Epithelial cell of esophagus (primary cell): ENCODE results near the gene MPP2.
"Not testable (repeated sequence)": the region's sequence is repeated elsewhere in the genome, so short reads cannot be mapped to it uniquely, and the experiment has no call there.

Experiments
- DNase-seq: peaks from one replicate; pipeline ENCODE4 v3.0.0; 2010; ENCODE audit warnings: low read depth
- H3K4me3 ChIP-seq: 2 replicates; pipeline ENCODE4 v1.5.1; 2011; ENCODE audit warnings: mild to moderate bottlenecking, low read length, control low read depth
- CTCF ChIP-seq: IDR thresholded peaks from 2 replicates; pipeline ENCODE4 v1.5.1; 2011; ENCODE audit warnings: low read depth, mild to moderate bottlenecking, low read length, control low read depth, inconsistent platforms; ENCODE audit not compliant: insufficient read depth; ENCODE audit errors: missing control alignments

The MPP2 gene

GRCh38 chr17:43873815-43874214, 33.5 kb downstream of the MPP2 start:
- no peak for TF ChIP-seq CTCF
- no peak for DNase-seq
- no peak overlapping the region for H3K4me3 ChIP-seq

GRCh38 chr17:43873091-43873490, 34.2 kb downstream of the MPP2 start:
- DNase-seq = no peak
- H3K4me3 ChIP-seq = no peak overlapping the region
- no peak for TF ChIP-seq CTCF

GRCh38 chr17:43871946-43872690, 35.2 kb downstream of the MPP2 start:
- H3K4me3 ChIP-seq = peak overlapping the region; percentile 20
- DNase-seq = peak; percentile 59
- no peak for TF ChIP-seq CTCF

- DNase-seq, H3K4me3 ChIP-seq: not testable (repeated sequence)
Observed at GRCh38 chr17:43869031-43869430, 38.3 kb downstream of the MPP2 start.

- DNase-seq = no peak
- TF ChIP-seq CTCF = no peak
- H3K4me3 ChIP-seq = no peak overlapping the region
Observed at GRCh38 chr17:43868226-43868994, 38.9 kb downstream of the MPP2 start.

- no peak for TF ChIP-seq CTCF
- no peak overlapping the region for H3K4me3 ChIP-seq
- DNase-seq = no peak
Observed at GRCh38 chr17:43864161-43864984, 43.0 kb downstream of the MPP2 start.

- DNase-seq = no peak
- no peak overlapping the region for H3K4me3 ChIP-seq
- TF ChIP-seq CTCF = no peak
Observed at GRCh38 chr17:43861960-43862359, 45.4 kb downstream of the MPP2 start.
